ENCODE data around the gene SYVN1. TPM values are rescaled to one million over a fixed set of nuclear protein-coding genes. Genes with fewer than 3 reads are reported as not detected.

SYVN1 gene
- total and polyA plus RNA-seq, 2 donors (not counting 3 experiments of a cell fraction or from before 2014, with no cell fraction given), result 34.5 to 45.1 TPM

DNA sequence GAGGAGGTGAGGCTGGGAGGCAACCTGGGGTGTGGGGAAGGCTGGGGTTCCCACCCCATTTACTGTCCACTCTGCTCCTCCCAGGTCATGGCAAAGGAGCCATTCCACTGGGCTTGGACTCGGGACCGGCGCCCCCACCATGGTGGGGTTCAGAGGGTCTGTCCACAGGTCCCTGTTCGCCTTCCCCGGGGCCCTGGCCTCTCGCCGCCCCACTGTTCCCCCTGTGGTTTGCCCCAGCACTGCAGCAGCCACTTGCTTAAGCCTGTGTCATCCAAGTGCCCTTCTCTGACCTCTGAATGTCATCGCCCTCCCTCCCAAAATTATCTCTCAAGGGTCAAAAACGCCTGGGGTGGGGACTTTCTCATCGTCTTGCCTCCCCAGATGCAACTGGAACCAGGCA, 38.3 kb upstream of the SYVN1 start:
- ChIA-PET POLR2A (no interaction called here), CTCF (no interaction called here)
- H3K4me2 ChIP-seq (ENCODE audit: insufficient read depth, low read length), result no peak overlapping the region
- H3K27me3 ChIP-seq (ENCODE audit: control insufficient read depth in 2 of 2, insufficient read depth in 2 of 2, low read length in 2 of 2), result no peaks in the 10 kb centered on the region
- no peaks in the 10 kb centered on the region for H3K79me2 ChIP-seq (ENCODE audit: control insufficient read depth, insufficient read depth, low read length)
- FAIRE-seq (no peak), DNase-seq (ENCODE audit: low read depth, low spot score) (no peak)
- peaks cover 15% of the 10 kb centered on the region for H3K4me1 ChIP-seq (ENCODE audit: control insufficient read depth, extremely low read depth, insufficient read depth, low read length)
- dilution Hi-C loops (cut with MboI; ENCODE audit: extremely low pct_ligation_motif_present, low sequenced_read_pairs), result no loop called here
- TF ChIP-seq POLR2AphosphoS5 (IDR thresholded peaks at IDR 0.05; ENCODE audit: insufficient read depth, low read depth, low read length), result no peak
- no peaks in the 10 kb centered on the region for H3K9me1 ChIP-seq (replicated peaks; ENCODE audit: control insufficient read depth, extremely low read depth, insufficient read depth, low read length)
- no peak overlapping the region for H3K4me3 ChIP-seq (replicated peaks in 1 of 3; ENCODE audit: insufficient read depth in 1 of 3, low read depth in 1 of 3, low read length in 3 of 3)
- H2AFZ ChIP-seq (ENCODE audit: low read depth, low read length), result no peak overlapping the region
- no TSS peak for BruUV-seq (replicated peaks)
- no peaks in the 10 kb centered on the region for H3K9me3 ChIP-seq (replicated peaks; ENCODE audit: control insufficient read depth, insufficient read depth, low read length)
- no peaks in the 10 kb centered on the region for H4K20me1 ChIP-seq (replicated peaks; ENCODE audit: control insufficient read depth, extremely low read depth, insufficient read depth, low read length)
- no peak overlapping the region for H3K9ac ChIP-seq (replicated peaks; ENCODE audit: extremely low read depth, insufficient read depth, low read length)
- H3K27ac ChIP-seq (ENCODE audit: insufficient read depth, low read depth, low read length), result no peak overlapping the region
- intact Hi-C loops (cut with micrococcal nuclease), result no loop called here
- no peaks in the 10 kb centered on the region for H3K36me3 ChIP-seq (ENCODE audit: control insufficient read depth in 2 of 2, extremely low read depth in 1 of 2, insufficient read depth in 2 of 2, low read length in 2 of 2)

DNA sequence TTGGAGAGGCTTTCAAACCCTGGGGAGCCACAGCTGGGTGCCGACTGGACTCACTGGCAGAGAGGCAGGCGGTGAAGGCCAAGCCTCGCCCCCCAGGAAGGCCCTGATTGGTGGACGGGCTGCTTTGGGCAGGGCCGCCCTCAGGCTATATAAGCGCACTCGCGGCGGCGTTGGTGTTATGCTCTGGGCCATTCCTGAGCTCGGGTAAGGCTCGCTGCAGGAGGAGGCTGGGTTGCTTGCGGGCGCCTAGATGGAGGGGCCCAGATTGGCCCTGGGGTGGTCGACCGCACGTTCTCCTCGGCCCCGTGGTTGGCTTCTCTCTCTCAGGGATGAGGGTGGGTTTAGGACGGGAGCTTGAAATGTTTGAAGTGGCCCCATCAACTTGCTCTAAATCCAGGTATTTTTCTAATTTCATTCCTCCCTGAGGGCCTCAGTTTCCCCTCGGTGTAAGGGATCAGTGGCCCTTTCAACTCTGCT, 35.8 kb upstream of the SYVN1 start, which contains the start of gene SPDYC:
TSS of gene SPDYC (plus strand) at position 176 of the 477 bp plus-strand sequence. CDS start 1,125 bp downstream, outside the sequence.
- ChIA-PET CTCF (interaction anchor here (1.4 to 2.7 kb wide), 3 partner anchors 11 to 58 kb away, joined by 4 to 11 read pairs (median 6); partner anchors contain the start of genes CAPN1 and TM7SF2), POLR2A (no interaction called here)
- H3K9ac ChIP-seq (replicated peaks; ENCODE audit: extremely low read depth, insufficient read depth, low read length), result peak within 1 kb of the TSS; percentile 76
- TF ChIP-seq POLR2A (IDR thresholded peaks at IDR 0.05; ENCODE audit: low read depth, low read length), result no peak
- TF ChIP-seq, protein P1, sequence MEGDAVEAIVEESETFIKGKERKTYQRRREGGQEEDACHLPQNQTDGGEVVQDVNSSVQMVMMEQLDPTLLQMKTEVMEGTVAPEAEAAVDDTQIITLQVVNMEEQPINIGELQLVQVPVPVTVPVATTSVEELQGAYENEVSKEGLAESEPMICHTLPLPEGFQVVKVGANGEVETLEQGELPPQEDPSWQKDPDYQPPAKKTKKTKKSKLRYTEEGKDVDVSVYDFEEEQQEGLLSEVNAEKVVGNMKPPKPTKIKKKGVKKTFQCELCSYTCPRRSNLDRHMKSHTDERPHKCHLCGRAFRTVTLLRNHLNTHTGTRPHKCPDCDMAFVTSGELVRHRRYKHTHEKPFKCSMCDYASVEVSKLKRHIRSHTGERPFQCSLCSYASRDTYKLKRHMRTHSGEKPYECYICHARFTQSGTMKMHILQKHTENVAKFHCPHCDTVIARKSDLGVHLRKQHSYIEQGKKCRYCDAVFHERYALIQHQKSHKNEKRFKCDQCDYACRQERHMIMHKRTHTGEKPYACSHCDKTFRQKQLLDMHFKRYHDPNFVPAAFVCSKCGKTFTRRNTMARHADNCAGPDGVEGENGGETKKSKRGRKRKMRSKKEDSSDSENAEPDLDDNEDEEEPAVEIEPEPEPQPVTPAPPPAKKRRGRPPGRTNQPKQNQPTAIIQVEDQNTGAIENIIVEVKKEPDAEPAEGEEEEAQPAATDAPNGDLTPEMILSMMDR (IDR thresholded peaks at IDR 0.05; ENCODE audit: extremely low read depth in 1 of 2, insufficient read depth in 1 of 2, low read depth in 1 of 2, low read length in 2 of 2), result no peak
- no peak for TF ChIP-seq GATA2 (IDR thresholded peaks at IDR 0.05; ENCODE audit: insufficient read depth, insufficient read length, low read depth, low read length)
- no peak for TF ChIP-seq POLR2AphosphoS5 (IDR thresholded peaks at IDR 0.05; ENCODE audit: insufficient read depth, low read depth, low read length)
- no peak for TF ChIP-seq FOS (IDR thresholded peaks at IDR 0.05; ENCODE audit: borderline replicate concordance, insufficient read depth, low read length)
- no peak for TF ChIP-seq EZH2 (IDR thresholded peaks at IDR 0.05; ENCODE audit: borderline replicate concordance, low read depth, low read length, severe bottlenecking)
- TF ChIP-seq JUN (IDR thresholded peaks at IDR 0.05; ENCODE audit: borderline replicate concordance, insufficient read depth, insufficient read length, low read depth), result no peak
- no peak for TF ChIP-seq MYC (IDR thresholded peaks at IDR 0.05; ENCODE audit: low read depth, low read length)
- TF ChIP-seq, protein P2, sequence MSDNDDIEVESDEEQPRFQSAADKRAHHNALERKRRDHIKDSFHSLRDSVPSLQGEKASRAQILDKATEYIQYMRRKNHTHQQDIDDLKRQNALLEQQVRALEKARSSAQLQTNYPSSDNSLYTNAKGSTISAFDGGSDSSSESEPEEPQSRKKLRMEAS (IDR thresholded peaks at IDR 0.05; ENCODE audit: insufficient read depth, insufficient read length), result no peak
- peak within 1 kb of the TSS; percentile 23 for H3K4me2 ChIP-seq (ENCODE audit: insufficient read depth, low read length)
- dilution Hi-C loops (cut with MboI; ENCODE audit: extremely low pct_ligation_motif_present, low sequenced_read_pairs), result no loop called here
- no peaks in the 10 kb centered on the region for H3K9me1 ChIP-seq (replicated peaks; ENCODE audit: control insufficient read depth, extremely low read depth, insufficient read depth, low read length)
- H3K4me1 ChIP-seq (ENCODE audit: control insufficient read depth, extremely low read depth, insufficient read depth, low read length), result peaks cover 15% of the 10 kb centered on the region
- no peak for FAIRE-seq
- no peaks in the 10 kb centered on the region for H4K20me1 ChIP-seq (replicated peaks; ENCODE audit: control insufficient read depth, extremely low read depth, insufficient read depth, low read length)
- H3K27ac ChIP-seq (ENCODE audit: insufficient read depth, low read depth, low read length), result peak within 1 kb of the TSS; percentile 92
- BruUV-seq (replicated peaks), result no TSS peak
- peak within 1 kb of the TSS; percentile 95 for H2AFZ ChIP-seq (ENCODE audit: low read depth, low read length)
- no peak for DNase-seq (ENCODE audit: low read depth, low spot score)
- no peaks in the 10 kb centered on the region for H3K27me3 ChIP-seq (ENCODE audit: control insufficient read depth in 2 of 2, insufficient read depth in 2 of 2, low read length in 2 of 2)
- no peaks in the 10 kb centered on the region for H3K79me2 ChIP-seq (ENCODE audit: control insufficient read depth, insufficient read depth, low read length)
- no peak within 1 kb of the TSS for H3K4me3 ChIP-seq (replicated peaks in 1 of 3; ENCODE audit: insufficient read depth in 1 of 3, low read depth in 1 of 3, low read length in 3 of 3)
- intact Hi-C loops (cut with micrococcal nuclease), result no loop called here
- no peaks in the 10 kb centered on the region for H3K36me3 ChIP-seq (ENCODE audit: control insufficient read depth in 2 of 2, extremely low read depth in 1 of 2, insufficient read depth in 2 of 2, low read length in 2 of 2)
- no peaks in the 10 kb centered on the region for H3K9me3 ChIP-seq (replicated peaks; ENCODE audit: control insufficient read depth, insufficient read depth, low read length)

Data from endothelial cell of umbilical vein (primary cell).